HepG2 (cell line): ENCODE measurements around the gene SLC7A8. TPM values are rescaled to one million over a fixed set of nuclear protein-coding genes. Genes with fewer than 3 reads are reported as not detected.

ENCODE experiments used
- ARID2 ChIP-seq: sonication (generic); formaldehyde crosslinking; IDR thresholded peaks from 2 replicates; pipeline ENCODE4 v1.8.1; 2022; ENCODE audit warnings: mild to moderate bottlenecking, missing genetic modification reagents, borderline replicate concordance
- CTCF ChIP-seq: sonication (generic); formaldehyde crosslinking; IDR thresholded peaks from 2 replicates; pipeline ENCODE4 v1.5.0; 2020; ENCODE audit warnings: mild to moderate bottlenecking, missing genetic modification reagents, moderate library complexity
- GATAD1 ChIP-seq: IDR thresholded peaks from 2 replicates; pipeline ENCODE4 v1.6.1; 2016; ENCODE audit warnings: missing genetic modification reagents, missing compliant biosample characterization
- KDM1A ChIP-seq: IDR thresholded peaks from 2 replicates; pipeline ENCODE4 v1.6.1; 2016; ENCODE audit warnings: missing compliant biosample characterization
- MED1 ChIP-seq: sonication (generic); formaldehyde crosslinking; IDR thresholded peaks from 2 replicates; pipeline ENCODE4 v1.4.0; 2020; ENCODE audit warnings: missing genetic modification reagents
- NFE2L2 ChIP-seq: fragments of 150-350 bp; IDR thresholded peaks from 2 replicates; pipeline ENCODE4 v1.6.1; 2014; ENCODE audit warnings: low read length
- PPARG ChIP-seq: conservative IDR thresholded peaks from 2 replicates; pipeline ENCODE4 v1.6.1; 2016; ENCODE audit warnings: missing biosample characterization, missing genetic modification reagents
- REST ChIP-seq, 2 experiments: IDR thresholded peaks; 2 replicates each; pipeline ENCODE4 v1.6.1; 2011 to 2012; ENCODE audit warnings: low read length in 2 of 2, borderline replicate concordance in 1 of 2, low read depth in 1 of 2, mild to moderate bottlenecking in 1 of 2, moderate library complexity in 1 of 2
- RNF219 ChIP-seq: sonication (generic); formaldehyde crosslinking; IDR thresholded peaks from 2 replicates; pipeline ENCODE4 v1.5.0; 2020; ENCODE audit warnings: mild to moderate bottlenecking, missing genetic modification reagents
- SIN3A ChIP-seq: IDR thresholded peaks from 2 replicates; pipeline ENCODE4 v1.6.1; 2011; ENCODE audit warnings: low read depth, mild to moderate bottlenecking, control low read depth, low read length, borderline replicate concordance
- SNAI1 ChIP-seq: sonication (generic); formaldehyde crosslinking; IDR thresholded peaks from 2 replicates; pipeline ENCODE4 v1.5.0; 2020; ENCODE audit warnings: mild to moderate bottlenecking, missing genetic modification reagents, borderline replicate concordance
- SOX13 ChIP-seq, 3 experiments: fragments of 450-650 bp in 1 of 3; sonication (generic) in 1 of 3; formaldehyde crosslinking in 1 of 3; IDR thresholded peaks in 2 of 3; conservative IDR thresholded peaks in 1 of 3; 2 replicates each; pipeline versions ENCODE4 v1.5.0 to v1.6.1; 2016 to 2020; ENCODE audit warnings: antibody characterized with exemption in 1 of 3, mild to moderate bottlenecking in 1 of 3, missing compliant biosample characterization in 1 of 3, missing genetic modification reagents in 1 of 3, moderate library complexity in 1 of 3
- ZBTB42 ChIP-seq: sonication (generic); formaldehyde crosslinking; IDR thresholded peaks from 2 replicates; pipeline ENCODE4 v1.5.0; 2020; ENCODE audit warnings: mild to moderate bottlenecking, missing genetic modification reagents
- ZBTB43 ChIP-seq: sonication (generic); formaldehyde crosslinking; conservative IDR thresholded peaks from 2 replicates; pipeline ENCODE4 v1.4.0; 2020; ENCODE audit warnings: missing genetic modification reagents
- ZBTB7B ChIP-seq: sonication (generic); formaldehyde crosslinking; IDR thresholded peaks from 2 replicates; pipeline ENCODE4 v1.4.0; 2020; ENCODE audit warnings: missing genetic modification reagents
- ZMYM2 ChIP-seq: sonication (generic); formaldehyde crosslinking; IDR thresholded peaks from 2 replicates; pipeline ENCODE4 v1.8.0; 2022; ENCODE audit warnings: mild to moderate bottlenecking, missing genetic modification reagents
- ZNF746 ChIP-seq: sonication (generic); formaldehyde crosslinking; IDR thresholded peaks from 2 replicates; pipeline ENCODE4 v1.8.0; 2022; ENCODE audit warnings: mild to moderate bottlenecking, missing genetic modification reagents
- polyA plus RNA-seq, 8 experiments: library from polyadenylated mRNA; depleted of rRNA in 3 of 8; stranded (reverse) in 7 of 8; unstranded in 1 of 8; fragments of >200 nt; fragmentation: Illumina TruSeq in 4 of 8; extraction: Trizol in 4 of 8; gene quantifications; 2 replicates each; pipeline versions ENCODE4 v1.2.1 to v1.2.3, GENCODE V29; 2011 to 2016; ENCODE audit warnings: low read depth in 4 of 8, missing spikeins in 1 of 8, mixed read lengths in 1 of 8; ENCODE audit not compliant: insufficient read depth in 1 of 8
- total RNA-seq, 5 experiments: library from RNA; depleted of rRNA; stranded (reverse); fragments of >200 nt; fragmentation: Illumina TruSeq; extraction: Trizol; gene quantifications; 2 replicates each; pipeline ENCODE4 v1.2.3, GENCODE V29; 2016; ENCODE audit warnings: low read depth in 1 of 5

The SLC7A8 gene
- total and polyA plus RNA-seq, 2 of the 13 experiments (the other 11 are each of a cell fraction or from before 2014, with no cell fraction given) = 0.25 TPM; not detected in 1

- TF ChIP-seq REST (IDR thresholded peaks at IDR 0.05; ENCODE audit: borderline replicate concordance in 1 of 2, low read depth in 1 of 2, low read length in 2 of 2) (0 out of 4 replicates have a peak, but pooled peaks of 1 of the 2 experiments have one; percentile 32), SNAI1 (CRISPR knock-in tag) (0 out of 2 replicates have a peak, but pooled peaks have one; percentile 8), ZMYM2 (CRISPR knock-in tag) (peak; percentile 14; the same call in 1 of the 2 replicates), CTCF (CRISPR knock-in tag) (peak; percentile 77), ARID2 (CRISPR knock-in tag) (peak; percentile 91; the same call in 1 of the 2 replicates), ZBTB43 (CRISPR knock-in tag) (0 out of 2 replicates have a peak, but pooled peaks have one; percentile 12), GATAD1 (CRISPR knock-in tag) (no peak), SIN3A (peak; percentile 24; the same call in 1 of the 2 replicates), PPARG (CRISPR knock-in tag) (peak; percentile 6; the same call in 1 of the 2 replicates), SOX13 (IDR thresholded peaks at IDR 0.05) (no peak), SOX13 (CRISPR knock-in tag; conservative IDR thresholded peaks at IDR 0.05 in 1 of 2, IDR thresholded peaks at IDR 0.05 in 1 of 2) (peak in 1 of 2 experiments; percentile 94; a peak in 1 of 4 replicates), ZBTB7B (peak; percentile 79), ZNF746 (CRISPR knock-in tag) (0 out of 2 replicates have a peak, but pooled peaks have one; percentile 5), ZBTB42 (CRISPR knock-in tag) (0 out of 2 replicates have a peak, but pooled peaks have one; percentile 40), RNF219 (CRISPR knock-in tag) (no peak; the same call in 1 of the 2 replicates), NFE2L2 (0 out of 2 replicates have a peak, but pooled peaks have one; percentile 8), KDM1A (CRISPR knock-in tag) (0 out of 2 replicates have a peak, but pooled peaks have one; percentile 6), MED1 (peak; percentile 17; the same call in 1 of the 2 replicates)
Observed at GRCh38 chr14:23093991-23094665, 89.3 kb downstream of the SLC7A8 start (continued).
